Activated T-helper 17 cell treated with anti-CD3 and anti-CD28 coated beads, Interleukin-2, amount 50 U/mL, for 72 hours (primary cell): Measurements from ENCODE around the gene METAP2. TPM values are rescaled to one million over a fixed set of nuclear protein-coding genes. Genes with fewer than 3 reads are reported as not detected.

Source experiments
- ATAC-seq: fragments of 150-1000 bp; cut with Tn5 transposase; replicated peaks from 2 replicates; pipeline ENCODE4 v1.10.0; 2021; ENCODE audit warnings: mild to moderate bottlenecking, moderate library complexity
- H3K27ac Mint-ChIP-seq: one replicate; pipeline ENCODE4 v1.8.0; 2022; ENCODE audit warnings: mixed read lengths
- H3K27me3 Mint-ChIP-seq: one replicate; pipeline ENCODE4 v1.8.0; 2022; ENCODE audit warnings: mixed read lengths
- H3K36me3 Mint-ChIP-seq: one replicate; pipeline ENCODE4 v1.8.0; 2022; ENCODE audit warnings: low read depth, mild to moderate bottlenecking, mixed read lengths
- H3K4me1 Mint-ChIP-seq: one replicate; pipeline ENCODE4 v1.8.0; 2022; ENCODE audit warnings: mixed read lengths
- H3K4me3 Mint-ChIP-seq: one replicate; pipeline ENCODE4 v1.8.0; 2022; ENCODE audit warnings: mild to moderate bottlenecking, mixed read lengths
- H3K9me3 Mint-ChIP-seq: one replicate; pipeline ENCODE4 v1.8.0; 2022; ENCODE audit warnings: mixed read lengths
- total RNA-seq, 2 donors: library from RNA; stranded (reverse); gene quantifications; one replicate each; pipeline ENCODE4 v1.2.3, GENCODE V29; 2022

Gene METAP2
- total RNA-seq, 2 donors from 2014 or later = 73.4 to 95.8 TPM

- Mint-ChIP-seq H3K36me3 (peaks cover 96% of the 10 kb centered on the region), H3K27me3 (no peaks in the 10 kb centered on the region), H3K27ac (no peak overlapping the region), H3K4me1 (no peaks in the 10 kb centered on the region), H3K9me3 (no peaks in the 10 kb centered on the region), H3K4me3 (no peak overlapping the region)
- ATAC-seq = no peak
Measured at GRCh38 chr12:95511977-95512376, 38.0 kb downstream of the METAP2 start.

- H3K27me3 Mint-ChIP-seq = no peaks in the 10 kb centered on the region
- no peak overlapping the region for H3K27ac Mint-ChIP-seq
- H3K36me3 Mint-ChIP-seq = peaks cover 84% of the 10 kb centered on the region
- H3K4me1 Mint-ChIP-seq = no peaks in the 10 kb centered on the region
- no peak overlapping the region for H3K4me3 Mint-ChIP-seq
- no peak for ATAC-seq
- no peaks in the 10 kb centered on the region for H3K9me3 Mint-ChIP-seq
Measured at GRCh38 chr12:95513599-95513998, 39.6 kb downstream of the METAP2 start.

- ATAC-seq = no peak
- Mint-ChIP-seq H3K9me3 (no peaks in the 10 kb centered on the region), H3K36me3 (peaks cover 68% of the 10 kb centered on the region), H3K4me1 (no peaks in the 10 kb centered on the region), H3K27me3 (no peaks in the 10 kb centered on the region), H3K4me3 (no peak overlapping the region), H3K27ac (no peak overlapping the region)
Measured at GRCh38 chr12:95515197-95515596, 41.2 kb downstream of the METAP2 start.

- Mint-ChIP-seq H3K36me3 (peaks cover 53% of the 10 kb centered on the region), H3K9me3 (no peaks in the 10 kb centered on the region), H3K4me3 (no peak overlapping the region), H3K27me3 (no peaks in the 10 kb centered on the region), H3K4me1 (no peaks in the 10 kb centered on the region), H3K27ac (peak overlapping the region; percentile 14)
- no peak for ATAC-seq
Measured at GRCh38 chr12:95516757-95517156, 42.8 kb downstream of the METAP2 start.

GRCh38 chr12:95517246-95517645 is 43.3 kb downstream of the METAP2 start:
- peak overlapping the region; percentile 14 for H3K27ac Mint-ChIP-seq
- ATAC-seq = no peak
- H3K27me3 Mint-ChIP-seq = no peaks in the 10 kb centered on the region
- no peaks in the 10 kb centered on the region for H3K4me1 Mint-ChIP-seq
- peaks cover 53% of the 10 kb centered on the region for H3K36me3 Mint-ChIP-seq
- no peak overlapping the region for H3K4me3 Mint-ChIP-seq
- H3K9me3 Mint-ChIP-seq = no peaks in the 10 kb centered on the region

- no peak for ATAC-seq
- no peaks in the 10 kb centered on the region for H3K4me1 Mint-ChIP-seq
- H3K27me3 Mint-ChIP-seq = no peaks in the 10 kb centered on the region
- H3K4me3 Mint-ChIP-seq = no peak overlapping the region
- H3K27ac Mint-ChIP-seq = no peak overlapping the region
- H3K9me3 Mint-ChIP-seq = no peaks in the 10 kb centered on the region
- peaks cover 36% of the 10 kb centered on the region for H3K36me3 Mint-ChIP-seq
Measured at GRCh38 chr12:95518944-95519343, 45.0 kb downstream of the METAP2 start.

- H3K36me3 Mint-ChIP-seq = peaks cover 18% of the 10 kb centered on the region
- H3K4me1 Mint-ChIP-seq = no peaks in the 10 kb centered on the region
- no peaks in the 10 kb centered on the region for H3K27me3 Mint-ChIP-seq
- H3K4me3 Mint-ChIP-seq = no peak overlapping the region
- ATAC-seq = no peak
- no peaks in the 10 kb centered on the region for H3K9me3 Mint-ChIP-seq
- no peak overlapping the region for H3K27ac Mint-ChIP-seq
Measured at GRCh38 chr12:95520816-95521215, 46.9 kb downstream of the METAP2 start.

GRCh38 chr12:95522692-95523091 is 48.7 kb downstream of the METAP2 start:
- Mint-ChIP-seq H3K27me3 (no peaks in the 10 kb centered on the region), H3K36me3 (peaks cover 6% of the 10 kb centered on the region), H3K27ac (no peak overlapping the region), H3K9me3 (no peaks in the 10 kb centered on the region), H3K4me1 (no peaks in the 10 kb centered on the region), H3K4me3 (no peak overlapping the region)
- no peak for ATAC-seq

- no peak overlapping the region for H3K4me3 Mint-ChIP-seq
- H3K36me3 Mint-ChIP-seq = no peaks in the 10 kb centered on the region
- no peaks in the 10 kb centered on the region for H3K27me3 Mint-ChIP-seq
- H3K4me1 Mint-ChIP-seq = no peaks in the 10 kb centered on the region
- H3K9me3 Mint-ChIP-seq = no peaks in the 10 kb centered on the region
- no peak for ATAC-seq
- no peak overlapping the region for H3K27ac Mint-ChIP-seq
Measured at GRCh38 chr12:95528431-95528830, 54.5 kb downstream of the METAP2 start.

- Mint-ChIP-seq H3K27ac (no peak overlapping the region), H3K9me3 (no peaks in the 10 kb centered on the region), H3K4me3 (no peak overlapping the region), H3K27me3 (no peaks in the 10 kb centered on the region), H3K36me3 (no peaks in the 10 kb centered on the region), H3K4me1 (no peaks in the 10 kb centered on the region)
- no peak for ATAC-seq
Measured at GRCh38 chr12:95529693-95530225, 55.8 kb downstream of the METAP2 start.

- no peaks in the 10 kb centered on the region for H3K4me1 Mint-ChIP-seq
- peak; percentile 72 for ATAC-seq
- H3K9me3 Mint-ChIP-seq = no peaks in the 10 kb centered on the region
- no peak overlapping the region for H3K27ac Mint-ChIP-seq
- H3K4me3 Mint-ChIP-seq = no peak overlapping the region
- no peaks in the 10 kb centered on the region for H3K27me3 Mint-ChIP-seq
- H3K36me3 Mint-ChIP-seq = no peaks in the 10 kb centered on the region
Measured at GRCh38 chr12:95532851-95533250, 58.9 kb downstream of the METAP2 start.

- H3K4me1 Mint-ChIP-seq = no peaks in the 10 kb centered on the region
- no peak overlapping the region for H3K4me3 Mint-ChIP-seq
- H3K27ac Mint-ChIP-seq = no peak overlapping the region
- no peaks in the 10 kb centered on the region for H3K27me3 Mint-ChIP-seq
- H3K9me3 Mint-ChIP-seq = no peaks in the 10 kb centered on the region
- no peaks in the 10 kb centered on the region for H3K36me3 Mint-ChIP-seq
- ATAC-seq = no peak
Measured at GRCh38 chr12:95533985-95534384, 60.0 kb downstream of the METAP2 start.

GRCh38 chr12:95538006-95538405 is 64.1 kb downstream of the METAP2 start:
- H3K27me3 Mint-ChIP-seq = no peaks in the 10 kb centered on the region
- H3K36me3 Mint-ChIP-seq = no peaks in the 10 kb centered on the region
- H3K9me3 Mint-ChIP-seq = no peaks in the 10 kb centered on the region
- no peaks in the 10 kb centered on the region for H3K4me1 Mint-ChIP-seq
- no peak overlapping the region for H3K4me3 Mint-ChIP-seq
- ATAC-seq = no peak
- H3K27ac Mint-ChIP-seq = no peak overlapping the region

GRCh38 chr12:95538656-95539055 is 64.7 kb downstream of the METAP2 start:
- H3K4me3 Mint-ChIP-seq = no peak overlapping the region
- H3K27me3 Mint-ChIP-seq = no peaks in the 10 kb centered on the region
- H3K4me1 Mint-ChIP-seq = no peaks in the 10 kb centered on the region
- no peaks in the 10 kb centered on the region for H3K36me3 Mint-ChIP-seq
- no peak for ATAC-seq
- H3K27ac Mint-ChIP-seq = no peak overlapping the region
- H3K9me3 Mint-ChIP-seq = no peaks in the 10 kb centered on the region

- Mint-ChIP-seq H3K4me3 (no peak overlapping the region), H3K27ac (no peak overlapping the region), H3K9me3 (no peaks in the 10 kb centered on the region), H3K36me3 (no peaks in the 10 kb centered on the region), H3K27me3 (peaks cover under 1% of the 10 kb centered on the region), H3K4me1 (no peaks in the 10 kb centered on the region)
- ATAC-seq = no peak
Measured at GRCh38 chr12:95541436-95541835, 67.5 kb downstream of the METAP2 start.

GRCh38 chr12:95543305-95543704 is 69.4 kb downstream of the METAP2 start:
- H3K4me3 Mint-ChIP-seq = no peak overlapping the region
- H3K4me1 Mint-ChIP-seq = no peaks in the 10 kb centered on the region
- no peaks in the 10 kb centered on the region for H3K9me3 Mint-ChIP-seq
- ATAC-seq = no peak
- H3K36me3 Mint-ChIP-seq = no peaks in the 10 kb centered on the region
- H3K27me3 Mint-ChIP-seq = peaks cover 8% of the 10 kb centered on the region
- H3K27ac Mint-ChIP-seq = no peak overlapping the region
